A549 (cell line): ENCODE results near the gene IRF1.

ENCODE experiments used
- CTCF ChIP-seq: fragments of >200 bp; sonication (Bioruptor Twin); formaldehyde crosslinking; IDR thresholded peaks from 3 replicates; pipeline ENCODE4 v1.5.1; 2016
- HOXA7 ChIP-seq: fragments of 250-450 bp; sonication (Bioruptor Pico); IDR thresholded peaks from 2 replicates; pipeline ENCODE4 v1.5.0; 2020; ENCODE audit warnings: mild to moderate bottlenecking, moderate library complexity
- MYC ChIP-seq: IDR thresholded peaks from 2 replicates; pipeline ENCODE4 v1.6.1; 2012; ENCODE audit warnings: mild to moderate bottlenecking, inconsistent platforms, low read length, improper control_type of control experiment, borderline replicate concordance
- POLR2A ChIP-seq: IDR thresholded peaks from 2 replicates; pipeline ENCODE4 v1.6.1; 2012; ENCODE audit warnings: mild to moderate bottlenecking, low read length
- USF2 ChIP-seq: fragments of 450-650 bp; IDR thresholded peaks from 2 replicates; pipeline ENCODE4 v1.6.1; 2014; ENCODE audit warnings: antibody characterized with exemption

GRCh38 chr5:132528866-132529634 lies 38.5 kb upstream of the IRF1 start:
- TF ChIP-seq USF2 (no peak), POLR2A (no peak), MYC (no peak), CTCF (no peak), HOXA7 (CRISPR knock-in tag) (no peak)
